K562 (cell line): ENCODE measurements around the gene KIAA0930. TPM values are rescaled to one million over a fixed set of nuclear protein-coding genes. Genes with fewer than 3 reads are reported as not detected.

Source experiments
- ATAC-seq: fragments of 200-7000 bp; cut with Tn5 transposase; 3 replicates; pipeline ENCODE4 v1.9.1; 2020; ENCODE audit warnings: moderate library complexity
- BruUV-seq: library from RNA; stranded (reverse); fragments of 400-500 nt; replicated peaks from 2 replicates; lab custom pipeline; 2021; lab: Mats Ljungman, UMichigan
- CTCF ChIA-PET: fragments of 300-600 bp; formaldehyde crosslinking; extraction: SDS; loops from one replicate; lab custom pipeline; 2021; ENCODE audit warnings: low intra/inter-chr PET ratio; lab: Yijun Ruan, JAX
- POLR2A ChIA-PET: fragments of 300-600, 350-650 bp; sonication (Branson Sonifier 250); formaldehyde crosslinking; extraction: SDS; loops from one replicate; lab custom pipeline; 2021; ENCODE audit warnings: antibody characterized with exemption, inconsistent platforms; lab: Yijun Ruan, JAX
- DNase-seq, 4 experiments: peaks; one replicate each; pipeline versions ENCODE4 v3.0.0 to v3.0.0-alpha.2; 2011 to 2018; ENCODE audit warnings: low spot score in 3 of 4, mixed read lengths in 3 of 4; ENCODE audit errors: extremely low read depth in 1 of 4
- FAIRE-seq: peaks from 2 replicates; lab custom pipeline; 2011; peaks lifted over from hg19 to GRCh38; lab: Jason Lieb, UNC
- H2AFZ ChIP-seq: 2 replicates; pipeline ENCODE4 v1.6.0; 2011; ENCODE audit warnings: low read depth, low read length, control low read depth, inconsistent platforms
- H3K27ac ChIP-seq: fragments of 200-600 bp; 3 replicates; pipeline ENCODE4 v1.8.0; 2011; ENCODE audit warnings: low read depth, mild to moderate bottlenecking, control low read depth, inconsistent platforms, low read length, moderate library complexity, mixed read lengths; ENCODE audit errors: extremely low read depth
- H3K27me3 ChIP-seq, 2 experiments: fragments of 300-600 bp in 1 of 2; 2 replicates in 1 of 2; 3 replicates in 1 of 2; pipeline versions ENCODE4 v1.6.0 to v1.8.0; 2011; ENCODE audit warnings: inconsistent platforms in 2 of 2, low read length in 2 of 2, mild to moderate bottlenecking in 1 of 2, mixed read lengths in 1 of 2, moderate library complexity in 1 of 2; ENCODE audit not compliant: control insufficient read depth in 2 of 2, insufficient read depth in 2 of 2
- H3K36me3 ChIP-seq: fragments of 300-600 bp; 3 replicates; pipeline ENCODE4 v1.8.0; 2011; ENCODE audit warnings: mild to moderate bottlenecking, low read length, inconsistent platforms; ENCODE audit not compliant: control insufficient read depth, insufficient read depth
- H3K4me1 ChIP-seq, 2 experiments: fragments of 200-600 bp in 1 of 2; replicated peaks in 1 of 2; 2 replicates in 1 of 2; 3 replicates in 1 of 2; pipeline versions ENCODE4 v1.5.1 to v1.8.0; 2011; ENCODE audit warnings: inconsistent platforms in 2 of 2, low read length in 2 of 2, mild to moderate bottlenecking in 1 of 2, mixed read lengths in 1 of 2, moderate library complexity in 1 of 2; ENCODE audit not compliant: control insufficient read depth in 2 of 2, insufficient read depth in 2 of 2
- H3K4me2 ChIP-seq: 2 replicates; pipeline ENCODE4 v1.6.1; 2011; ENCODE audit warnings: low read length, control low read depth, inconsistent platforms, mixed read lengths; ENCODE audit not compliant: insufficient read depth
- H3K4me3 ChIP-seq: fragments of 200-600 bp; sonication (generic), shearing (Covaris generic); 2 replicates; pipeline ENCODE4 v1.5.1; 2016; ENCODE audit warnings: control low read depth, inconsistent platforms
- H3K79me2 ChIP-seq: fragments of 200-600 bp; 3 replicates; pipeline ENCODE4 v1.8.0; 2011; ENCODE audit warnings: low read length, inconsistent platforms; ENCODE audit not compliant: control insufficient read depth, insufficient read depth
- H3K9ac ChIP-seq, 2 experiments: 2 replicates each; pipeline versions ENCODE4 v1.6.0 to v1.6.1; 2011; ENCODE audit warnings: low read depth in 2 of 2, low read length in 2 of 2, control low read depth in 1 of 2, inconsistent platforms in 1 of 2, mild to moderate bottlenecking in 1 of 2, mixed read lengths in 1 of 2; ENCODE audit not compliant: insufficient read depth in 1 of 2
- H3K9me1 ChIP-seq: one replicate; pipeline ENCODE4 v1.6.0; 2011; ENCODE audit warnings: inconsistent platforms, mild to moderate bottlenecking, low read length, moderate library complexity; ENCODE audit not compliant: control insufficient read depth, insufficient read depth
- H3K9me3 ChIP-seq: replicated peaks from 2 replicates; pipeline ENCODE4 v1.5.1; 2011; ENCODE audit warnings: low read depth, low read length, inconsistent platforms; ENCODE audit not compliant: control insufficient read depth, insufficient read depth
- H4K20me1 ChIP-seq: replicated peaks from 2 replicates; pipeline ENCODE4 v1.6.1; 2011; ENCODE audit warnings: low read length, inconsistent platforms, mixed read lengths; ENCODE audit not compliant: control insufficient read depth, insufficient read depth
- POLR2AphosphoS2 ChIP-seq: IDR thresholded peaks from 2 replicates; pipeline ENCODE4 v1.6.1; 2012; ENCODE audit warnings: low read length, improper control_type of control experiment
- ZNF253 ChIP-seq: fragments of 250-450 bp; sonication (Bioruptor Pico); conservative IDR thresholded peaks from 2 replicates; pipeline ENCODE4 v1.6.1; 2021; ENCODE audit warnings: mild to moderate bottlenecking
- ZNF449 ChIP-seq: fragments of 250-450 bp; sonication (Bioruptor Pico); IDR thresholded peaks from 2 replicates; pipeline ENCODE4 v1.8.0; 2022; ENCODE audit warnings: moderate library complexity, mild to moderate bottlenecking, inconsistent platforms
- WGBS: fragments of 100-300 bp; shearing (Covaris generic); methylation state at CpG from one replicate; pipeline ENCODE4 v1.1.6; 2016; ENCODE audit warnings: low coverage, mixed read lengths; ENCODE audit not compliant: insufficient coverage; ENCODE audit errors: missing lambda C conversion rate; 5-methylcytosine and 5-hydroxymethylcytosine counted together
- in situ Hi-C: fragments of 300-500 bp; cut with MboI; formaldehyde crosslinking; loops from 4 replicates; pipeline ENCODE4 v1.15.0; 2018; ENCODE audit warnings: inconsistent platforms, mixed read lengths
- intact Hi-C: fragments of 100-400 bp; cut with micrococcal nuclease; formaldehyde crosslinking; loops from 2 replicates; pipeline ENCODE4 v1.14.2; 2022
- polyA plus RNA-seq, 8 experiments: library from polyadenylated mRNA; depleted of rRNA in 4 of 8; stranded (reverse) in 5 of 8; unstranded in 3 of 8; fragments of >200 nt; fragmentation: Nextera tagmentation in 2 of 8; fragmentation: Illumina TruSeq in 1 of 8; extraction: Ambion mirVana in 2 of 8; extraction: Trizol in 1 of 8; gene quantifications; 2 replicates each; pipeline versions ENCODE4 v1.2.1 to v1.2.3, GENCODE V29; 2011 to 2014; ENCODE audit warnings: inconsistent platforms in 1 of 8, missing spikeins in 1 of 8
- total RNA-seq, 7 experiments: library from RNA; depleted of rRNA in 6 of 7; stranded (reverse); fragments of >200 nt in 6 of 7; fragmentation: Illumina TruSeq in 2 of 7; extraction: Trizol in 2 of 7; gene quantifications; 2 replicates each; pipeline versions ENCODE4 v1.2.1 to v1.2.3, GENCODE V29; 2011 to 2021; ENCODE audit warnings: low replicate concordance in 1 of 7

The KIAA0930 gene
- total and polyA plus RNA-seq, 9 of the 15 experiments (the other 6 are each of a cell fraction or from before 2014, with no cell fraction given): 0.24 to 12.1 (median 6.4) TPM

- FAIRE-seq (no peak), ATAC-seq (no peak), DNase-seq (no peak)
- H3K4me2 ChIP-seq: no peak overlapping the region
- H3K27ac ChIP-seq: no peak overlapping the region
- H3K9ac ChIP-seq: no peak overlapping the region; a peak in 1 of 4 replicates
- CTCF ChIA-PET: no interaction called here
- TF ChIP-seq POLR2AphosphoS2: no peak
- no peak for TF ChIP-seq ZNF449 (CRISPR knock-in tag)
- no peak for TF ChIP-seq ZNF253 (CRISPR knock-in tag)
- intact Hi-C loops: no loop called here
- H3K4me1 ChIP-seq: peaks cover 0 to 12% of the 10 kb centered on the region in 2 experiments; a peak in 2 of 5 replicates
- POLR2A ChIA-PET: no interaction called here
- BruUV-seq: no TSS peak
- H3K4me3 ChIP-seq: no peak overlapping the region
- no peak overlapping the region for H2AFZ ChIP-seq
- H3K9me1 ChIP-seq: no peaks in the 10 kb centered on the region
- H3K27me3 ChIP-seq: no peaks in the 10 kb centered on the region
- H3K36me3 ChIP-seq: no peaks in the 10 kb centered on the region
- WGBS: 68% methylated on average over 7 of the region's 20 CpGs
- no peaks in the 10 kb centered on the region for H3K79me2 ChIP-seq
- in situ Hi-C loops: loop anchor here (25.0 kb wide), 1 partner anchor 424 kb away; no protein-coding TSS in a partner anchor
- H4K20me1 ChIP-seq: no peaks in the 10 kb centered on the region
- H3K9me3 ChIP-seq: no peaks in the 10 kb centered on the region
Measured at GRCh38 chr22:45235851-45236342, 4.8 kb downstream of the KIAA0930 start.
